ENCODE results near the gene SH3D19.

GRCh38 chr4:151236036-151236435, 89.4 kb downstream of the SH3D19 start:
- TF ChIP-seq CTCF (IDR thresholded peaks at IDR 0.05) (no peak), POLR2A (IDR thresholded peaks at IDR 0.05) (no peak)

Measured in testis (tissue), 2 donors.